Transverse colon (tissue), 4 donors: ENCODE measurements around the gene ANKRD11. TPM values are rescaled to one million over a fixed set of nuclear protein-coding genes. Genes with fewer than 3 reads are reported as not detected.
A peak's percentile ranks its signal among the peaks of the same experiment; 100 is the strongest.
"Not testable (repeated sequence)": the region's sequence is repeated elsewhere in the genome, so short reads cannot be mapped to it uniquely, and the experiment has no call there.

Experiments used
- DNase-seq: peaks from one replicate; pipeline ENCODE4 v3.0.0-alpha.2; 2019
- H3K27ac ChIP-seq, 4 donors: fragments of 200-600 bp; sonication (generic); 2 replicates each; pipeline ENCODE4 v1.5.1; 2016 to 2018; ENCODE audit warnings: inconsistent platforms in 4 of 4
- H3K27me3 ChIP-seq: fragments of 200-600 bp; sonication (generic); 2 replicates; pipeline ENCODE4 v1.5.1; 2017; ENCODE audit warnings: inconsistent platforms
- H3K36me3 ChIP-seq, 4 donors: fragments of 200-600 bp; sonication (generic); 2 replicates each; pipeline ENCODE4 v1.5.1; 2017 to 2019; ENCODE audit warnings: inconsistent platforms in 4 of 4
- H3K4me1 ChIP-seq, 4 donors: fragments of 200-600 bp; sonication (generic); 2 replicates each; pipeline ENCODE4 v1.5.1; 2017 to 2020; ENCODE audit warnings: inconsistent platforms in 4 of 4
- H3K4me3 ChIP-seq, 4 donors: fragments of 200-600 bp; sonication (generic); 1 replicate in 1 of 4; 2 replicates in 3 of 4; pipeline versions ENCODE4 v1.5.1 to v1.6.1; 2017 to 2019; ENCODE audit warnings: inconsistent platforms in 4 of 4
- H3K9me3 ChIP-seq, 2 donors: fragments of 200-600 bp; sonication (generic); 2 replicates each; pipeline ENCODE4 v1.5.1; 2017 to 2019; ENCODE audit warnings: inconsistent platforms in 2 of 2
- CTCF ChIP-seq, 5 experiments: fragments of 200-600 bp in 3 of 5; fragments of 450-650 bp in 2 of 5; sonication (generic) in 3 of 5; IDR thresholded peaks; 1 replicate in 2 of 5; 2 replicates in 3 of 5; pipeline ENCODE4 v1.5.1; 2016 to 2017; ENCODE audit warnings: antibody characterized with exemption in 5 of 5, inconsistent platforms in 3 of 5, mild to moderate bottlenecking in 2 of 5, moderate library complexity in 1 of 5
- EP300 ChIP-seq: sonication (generic); formaldehyde crosslinking; IDR thresholded peaks from one replicate; pipeline ENCODE4 v1.6.1; 2017; ENCODE audit warnings: antibody characterized with exemption, low read depth
- POLR2A ChIP-seq: fragments of 450-650 bp; IDR thresholded peaks from one replicate; pipeline ENCODE4 v1.6.1; 2016; ENCODE audit warnings: antibody characterized with exemption, mild to moderate bottlenecking, moderate library complexity
- POLR2AphosphoS5 ChIP-seq, 3 donors: sonication (generic); formaldehyde crosslinking; IDR thresholded peaks; one replicate each; pipeline ENCODE4 v1.6.1; 2016; ENCODE audit warnings: antibody characterized with exemption in 3 of 3
- WGBS, 2 donors: methylation state at CpG; one replicate each; pipeline ENCODE4 v1.1.5; 2018; ENCODE audit warnings: low coverage in 1 of 2; 5-methylcytosine and 5-hydroxymethylcytosine counted together
- in situ Hi-C, 4 donors: fragments of 200-750 bp; cut with MboI; loops; one replicate each; pipeline versions ENCODE4 v1.15.0 to v1.15.1; 2017; ENCODE audit warnings: low sequenced_read_pairs in 3 of 4, low pct_ligation_motif_present in 1 of 4, low pct_unique_long_range_greater_than_20kb in 1 of 4
- intact Hi-C: fragments of 100-400 bp; cut with DNase I; formaldehyde crosslinking; loops from one replicate; pipeline ENCODE4 v1.15.1; 2023; ENCODE audit warnings: low total_unique reads
- total RNA-seq, 4 donors: library from RNA; depleted of rRNA; stranded (reverse); fragments of >200 nt; gene quantifications; one replicate each; pipeline ENCODE4 v1.1.0, GENCODE V29; 2016

Gene ANKRD11
- total RNA-seq, 4 donors from 2014 or later = 109 to 281 (median 142) TPM

GRCh38 chr16:89334461-89334860 lies 155.9 kb downstream of the ANKRD11 start:
- in situ Hi-C loops (loop anchor here in 2 of 4 donors (10.0 kb wide), 2 partner anchors 160 to 170 kb away; partner anchors contain the start of genes ANKRD11 (in 1 of the 2) and SPG7 (in 1 of the 2)), intact Hi-C loops (loop anchor here (5.0 to 10.0 kb wide), 2 partner anchors 150 to 173 kb away; partner anchors contain the start of gene SPG7)
- 78% methylated on average over 9 of the region's 12 CpGs; no CpG with 5 or more reads in 1 of the 2 donors for WGBS, 2 donors
- Histone ChIP-seq H3K36me3 (no peaks in the 10 kb centered on the region), H3K27me3 (no peaks in the 10 kb centered on the region), H3K9me3 (no peaks in the 10 kb centered on the region), H3K27ac (peak overlapping the region; percentile 20 to 58 (median 39)), H3K4me1 (peaks cover 20 to 82% (median 30%) of the 10 kb centered on the region in 4 donors), H3K4me3 (no peak overlapping the region)
- TF ChIP-seq EP300 = no peak
- no peak for TF ChIP-seq CTCF (IDR thresholded peaks at IDR 0.05)
- TF ChIP-seq POLR2AphosphoS5 (IDR thresholded peaks at IDR 0.05) = no peak
- no peak for TF ChIP-seq POLR2A
- DNase-seq = no peak

- H3K4me3 ChIP-seq = no peak overlapping the region
- in situ Hi-C loops = loop anchor here in 2 of 4 donors (10.0 kb wide), 2 partner anchors 161 to 171 kb away; partner anchors contain the start of genes ANKRD11 (in 1 of the 2) and SPG7 (in 1 of the 2)
- H3K4me1 ChIP-seq = peaks cover 20 to 78% (median 30%) of the 10 kb centered on the region in 4 donors
- H3K36me3 ChIP-seq = no peaks in the 10 kb centered on the region
- no peaks in the 10 kb centered on the region for H3K27me3 ChIP-seq
- 34% methylated on average over 2 of the region's 2 CpGs; no CpG with 5 or more reads in 1 of the 2 donors for WGBS, 2 donors
- intact Hi-C loops = loop anchor here (5.0 to 10.0 kb wide), 2 partner anchors 151 to 173 kb away; partner anchors contain the start of gene SPG7
- no peak for TF ChIP-seq EP300
- TF ChIP-seq POLR2AphosphoS5 (IDR thresholded peaks at IDR 0.05) = no peak
- no peak for TF ChIP-seq CTCF (IDR thresholded peaks at IDR 0.05)
- no peak for TF ChIP-seq POLR2A
- no peaks in the 10 kb centered on the region for H3K9me3 ChIP-seq
- peak overlapping the region; percentile 20 to 58 (median 39) for H3K27ac ChIP-seq
- no peak for DNase-seq
These were observed 156.3 kb downstream of the ANKRD11 start for GRCh38 chr16:89334050-89334449.

GRCh38 chr16:89333401-89334001 lies 156.9 kb downstream of the ANKRD11 start:
- not testable (repeated sequence) for H3K36me3 ChIP-seq, H3K9me3 ChIP-seq, H3K4me3 ChIP-seq, H3K27me3 ChIP-seq
- TF ChIP-seq POLR2AphosphoS5 (IDR thresholded peaks at IDR 0.05) = peak in 2 of 3 donors; percentile 20 to 23
- peak; percentile 46 to 76 (median 58) for TF ChIP-seq CTCF (IDR thresholded peaks at IDR 0.05)
- 0 to 47% methylated on average over 1 to 13 of the region's 13 CpGs for WGBS, 2 donors
- peak; percentile 45 for DNase-seq
- Histone ChIP-seq H3K27ac (peak overlapping the region; percentile 20 to 58 (median 39)), H3K4me1 (peaks cover 20 to 72% (median 27%) of the 10 kb centered on the region in 4 donors)
- in situ Hi-C loops (loop anchor here in 2 of 4 donors (10.0 kb wide), 2 partner anchors 161 to 171 kb away; partner anchors contain the start of genes ANKRD11 (in 1 of the 2) and SPG7 (in 1 of the 2)), intact Hi-C loops (loop anchor here (5.0 to 10.0 kb wide), 2 partner anchors 151 to 174 kb away; partner anchors contain the start of gene SPG7)

- no peak overlapping the region for H3K4me3 ChIP-seq
- no peaks in the 10 kb centered on the region for H3K9me3 ChIP-seq
- no peaks in the 10 kb centered on the region for H3K27me3 ChIP-seq
- TF ChIP-seq POLR2AphosphoS5 (IDR thresholded peaks at IDR 0.05) (no peak), POLR2A (no peak), CTCF (IDR thresholded peaks at IDR 0.05) (no peak), EP300 (no peak)
- in situ Hi-C loops = loop anchor here in 2 of 4 donors (10.0 kb wide), 2 partner anchors 162 to 172 kb away; partner anchors contain the start of genes ANKRD11 (in 1 of the 2) and SPG7 (in 1 of the 2)
- 60 to 61% methylated on average over 2 to 7 of the region's 7 CpGs for WGBS, 2 donors
- H3K4me1 ChIP-seq = peaks cover 20 to 70% (median 27%) of the 10 kb centered on the region in 4 donors
- DNase-seq = no peak
- intact Hi-C loops = loop anchor here (5.0 to 10.0 kb wide), 2 partner anchors 152 to 174 kb away; partner anchors contain the start of gene SPG7
- no peaks in the 10 kb centered on the region for H3K36me3 ChIP-seq
- peak overlapping the region in 1 of 4 donors; percentile 3 for H3K27ac ChIP-seq
These were observed 157.5 kb downstream of the ANKRD11 start for GRCh38 chr16:89332902-89333245.
